HG02884 (cell line): ENCODE measurements around the gene ZC3H12D.
"Not testable (repeated sequence)": the region's sequence is repeated elsewhere in the genome, so short reads cannot be mapped to it uniquely, and the experiment has no call there.

ENCODE experiments used
- ATAC-seq: cut with Tn5 transposase; IDR thresholded peaks from one replicate; pipeline ENCODE4 v1.9.1; 2021; ENCODE audit warnings: mild to moderate bottlenecking, moderate library complexity; ENCODE audit not compliant: unreplicated experiment

The ZC3H12D gene

GRCh38 chr6:149444360-149445094, 40.3 kb downstream of the ZC3H12D start:
- ATAC-seq = not testable (repeated sequence)

DNA sequence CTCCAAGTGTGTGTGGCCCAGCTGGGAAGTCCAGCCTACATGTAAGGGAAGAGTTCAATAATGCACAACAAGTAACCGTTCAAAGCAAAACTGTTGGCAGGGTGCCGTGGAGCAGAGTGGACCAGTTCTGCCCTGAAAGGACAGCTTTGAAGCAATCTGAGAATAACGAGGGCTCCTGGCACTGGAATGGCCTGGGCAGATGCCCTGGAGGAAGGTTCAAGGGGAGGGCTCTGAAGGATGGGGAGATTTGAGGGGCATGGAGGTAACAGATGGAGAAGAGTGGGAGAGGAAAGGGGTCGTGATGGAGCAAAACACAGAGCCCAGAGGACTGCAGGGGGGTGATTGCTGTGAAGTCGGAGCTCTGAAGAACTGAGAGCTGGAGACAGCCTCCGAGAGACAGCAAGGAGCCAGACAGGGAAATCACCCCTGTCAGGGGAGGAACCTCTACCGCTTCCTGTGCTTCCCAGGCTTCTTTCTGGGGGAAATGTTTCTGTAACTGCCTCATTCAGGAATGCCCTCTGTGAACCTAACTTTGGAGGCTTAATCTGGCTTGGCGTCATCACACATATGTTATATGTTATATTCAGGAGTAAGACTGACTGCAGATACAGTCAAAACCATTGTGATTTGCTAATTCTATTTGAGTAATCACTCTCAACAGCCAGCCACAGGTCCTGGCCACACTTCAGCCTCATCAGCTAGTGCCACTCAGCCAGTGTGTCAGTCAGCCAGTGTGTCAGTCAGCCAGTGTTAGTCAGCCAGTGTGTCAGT, 41.2 kb downstream of the ZC3H12D start:
- ATAC-seq = no peak

GRCh38 chr6:149441740-149442139, 43.1 kb downstream of the ZC3H12D start:
- ATAC-seq = no peak

DNA sequence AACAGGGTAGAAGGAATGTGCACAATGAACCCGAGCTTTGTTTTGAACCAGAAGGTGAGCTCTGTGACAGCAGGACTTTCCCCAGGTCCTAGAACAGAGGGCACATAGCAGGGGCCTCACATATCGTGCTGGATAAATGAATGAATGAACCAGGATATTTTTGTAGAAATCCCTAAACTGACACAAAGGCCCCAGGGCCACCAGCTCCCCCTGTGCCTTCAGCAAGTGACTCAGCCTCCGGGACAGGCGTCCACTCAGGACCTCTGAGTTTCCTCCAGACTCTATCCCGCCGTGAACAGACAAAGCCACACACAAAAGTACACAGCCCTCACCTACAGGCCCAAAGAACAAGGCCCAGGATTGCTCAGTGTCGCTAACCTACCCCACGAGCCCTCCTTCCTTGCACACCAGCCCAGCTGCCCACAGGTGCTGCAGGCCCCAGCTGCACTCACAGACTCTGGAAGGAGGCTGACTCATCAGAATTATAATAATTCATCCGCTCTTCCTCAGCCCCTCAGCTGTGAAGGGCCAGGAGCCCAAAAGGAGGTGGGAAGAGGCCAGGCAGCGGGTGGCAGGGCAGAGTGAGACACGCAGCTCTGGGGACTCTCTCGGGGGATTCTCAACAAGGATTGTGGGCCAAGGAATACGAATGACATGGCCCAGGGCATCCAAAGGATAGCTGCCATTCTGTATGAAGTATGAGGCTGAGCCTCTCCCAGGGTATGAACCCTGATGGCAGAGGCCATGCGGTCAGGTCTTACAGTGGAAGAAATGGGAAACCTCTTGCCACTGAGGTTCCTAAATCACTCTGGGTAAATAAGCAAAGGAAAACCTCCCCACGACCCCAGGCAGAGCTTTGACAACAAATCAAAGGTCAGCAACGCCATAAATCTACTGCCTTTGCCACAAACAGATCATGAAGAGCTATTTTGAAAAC, 43.8 kb downstream of the ZC3H12D start:
- ATAC-seq = no peak

GRCh38 chr6:149439626-149440025, 45.2 kb downstream of the ZC3H12D start:
- no peak for ATAC-seq

GRCh38 chr6:149438855-149439254, 46.0 kb downstream of the ZC3H12D start:
- peak; percentile 79 for ATAC-seq

DNA sequence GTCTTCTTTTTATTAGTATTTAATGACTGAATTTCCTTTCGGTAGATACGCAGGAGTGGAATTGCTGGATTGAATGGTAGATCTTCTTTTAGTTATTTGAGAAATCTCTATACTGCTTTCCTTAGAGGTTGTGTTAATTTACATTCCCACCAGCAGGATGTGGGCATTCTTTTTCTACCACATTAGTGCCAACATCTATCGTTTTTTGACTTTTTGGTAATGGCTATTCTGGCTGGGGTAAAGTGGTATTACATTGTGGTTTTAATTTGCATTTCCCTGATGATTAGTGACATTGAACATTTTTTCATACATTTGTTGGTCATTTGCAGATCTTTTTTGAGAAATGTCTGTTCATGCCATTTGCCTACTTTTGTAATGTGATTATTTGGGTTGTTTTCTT, 47.6 kb downstream of the ZC3H12D start:
- no peak for ATAC-seq

DNA sequence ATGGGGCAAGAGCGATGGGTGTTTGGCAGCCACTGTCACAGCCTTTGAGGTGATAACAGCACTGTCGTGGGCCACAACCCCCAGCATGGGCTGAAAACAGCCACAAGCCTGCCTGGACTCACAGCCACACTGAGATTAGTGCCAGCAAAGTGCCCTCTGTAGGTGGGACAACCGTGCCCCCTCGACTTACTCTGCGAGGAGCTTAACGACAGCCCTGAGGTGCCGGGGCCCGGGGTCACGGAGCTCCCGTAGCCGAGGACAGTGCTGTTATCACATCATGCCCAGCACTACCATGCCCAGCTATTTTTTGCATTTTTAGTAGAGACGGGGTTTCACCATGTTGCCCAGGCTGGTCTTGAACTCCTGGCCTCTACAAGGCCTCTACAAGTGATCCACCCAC, 48.2 kb downstream of the ZC3H12D start:
- no peak for ATAC-seq

GRCh38 chr6:149435919-149436586, 48.8 kb downstream of the ZC3H12D start:
- no peak for ATAC-seq

GRCh38 chr6:149433881-149434280, 50.9 kb downstream of the ZC3H12D start:
- no peak for ATAC-seq

GRCh38 chr6:149433405-149433804, 51.4 kb downstream of the ZC3H12D start:
- no peak for ATAC-seq

DNA sequence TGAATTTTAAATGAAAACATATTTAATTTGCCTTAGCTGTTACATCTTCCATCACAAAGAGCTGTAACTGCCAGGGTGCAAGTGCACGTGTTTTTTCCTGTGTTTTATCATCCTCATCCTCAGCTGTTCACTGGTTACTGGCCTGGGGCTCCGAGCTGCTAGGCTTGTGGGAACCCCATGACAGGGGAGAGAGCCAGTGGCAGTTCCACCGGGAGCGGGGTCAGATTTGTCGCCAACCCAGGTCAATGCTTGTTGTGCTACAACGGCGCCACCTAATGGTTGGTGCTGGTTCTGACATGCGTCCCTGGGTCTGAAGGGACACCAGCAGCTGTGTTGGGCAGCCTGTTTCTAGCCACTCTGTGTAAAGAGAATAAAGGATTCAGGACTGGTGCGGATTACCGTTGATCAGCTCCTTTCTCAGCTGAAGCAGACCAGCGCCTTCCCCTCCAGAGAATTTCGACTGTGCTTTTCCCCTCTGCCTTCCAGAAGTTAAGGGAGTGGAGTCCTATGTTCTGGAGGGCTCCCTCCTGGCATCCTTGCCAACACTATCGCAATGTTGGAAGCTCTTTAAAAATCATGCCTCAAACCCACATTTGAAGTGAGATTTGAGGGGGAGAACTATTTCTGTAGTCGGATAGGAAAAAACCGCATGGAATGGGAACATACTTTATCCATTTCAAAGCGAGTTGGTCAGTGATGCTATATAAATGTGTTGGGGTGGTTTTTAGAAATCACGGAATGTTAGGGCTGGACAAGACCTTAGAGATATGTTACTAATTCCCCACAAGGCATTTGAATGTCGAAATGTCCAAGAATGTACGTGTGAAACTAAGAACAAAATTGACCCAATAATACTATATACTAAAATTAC, 52.7 kb downstream of the ZC3H12D start:
- peak; percentile 88 for ATAC-seq

- no peak for ATAC-seq
Measured at GRCh38 chr6:149429427-149430360, 55.1 kb downstream of the ZC3H12D start.

GRCh38 chr6:149428606-149429005, 56.2 kb downstream of the ZC3H12D start:
- no peak for ATAC-seq

DNA sequence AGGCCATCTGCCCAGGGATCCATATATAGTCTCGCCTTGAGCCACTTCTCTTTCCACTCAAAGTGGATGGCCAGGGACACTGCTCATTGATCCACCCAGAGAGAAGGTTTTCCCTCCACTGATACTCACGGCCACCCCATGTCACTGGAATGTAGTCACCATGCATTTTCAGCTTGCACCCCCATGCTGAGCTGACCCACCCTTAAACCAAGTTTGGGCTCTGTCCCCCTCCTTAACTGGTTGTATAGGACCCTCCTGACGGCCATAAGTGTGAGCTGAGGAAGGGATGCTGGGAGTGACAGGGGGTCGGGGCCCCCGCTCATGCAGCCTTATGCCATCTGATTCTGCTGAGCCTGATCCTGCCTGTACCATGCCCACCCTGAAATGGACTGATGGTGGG, 59.1 kb downstream of the ZC3H12D start:
- ATAC-seq = no peak

- no peak for ATAC-seq
Measured at GRCh38 chr6:149425224-149425623, 59.6 kb downstream of the ZC3H12D start.

DNA sequence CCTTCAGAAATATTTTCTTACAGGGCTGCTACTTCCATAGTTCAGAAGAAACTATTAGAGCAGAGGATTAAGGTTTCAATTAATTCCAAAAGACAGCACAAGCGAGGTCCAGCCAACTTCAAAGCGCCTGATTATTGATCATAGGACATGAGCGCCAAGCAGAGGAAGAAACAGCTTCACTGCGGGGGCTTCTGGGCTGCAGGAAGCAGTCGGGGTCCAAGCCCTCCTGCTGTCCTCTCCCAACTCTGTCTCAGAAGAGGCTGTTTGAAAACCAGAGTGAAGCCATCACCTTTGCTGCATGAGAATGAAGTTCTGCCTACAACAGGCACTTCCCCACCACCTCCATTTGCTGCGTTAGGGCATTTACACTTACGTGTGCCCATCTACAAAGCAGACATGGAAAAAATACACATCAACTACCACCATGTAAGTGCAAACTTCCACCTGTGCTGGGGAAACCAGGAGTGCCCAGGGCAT, 60.8 kb downstream of the ZC3H12D start:
- ATAC-seq = no peak

GRCh38 chr6:149422581-149422980, 62.2 kb downstream of the ZC3H12D start:
- ATAC-seq = no peak

- no peak for ATAC-seq
Measured at GRCh38 chr6:149421132-149421531, 63.7 kb downstream of the ZC3H12D start.
